SK-N-SH treated with all-trans-retinoic acid at 6 μM for 48 hours (cell line): ENCODE data around the gene PRR12.

Experiments used
- ARNTL ChIP-seq: fragments of 450-650 bp; formaldehyde crosslinking; IDR thresholded peaks from 2 replicates; pipeline ENCODE4 v1.5.0; 2020; ENCODE audit warnings: low read depth, mild to moderate bottlenecking, moderate library complexity, borderline replicate concordance
- GLIS3 ChIP-seq: fragments of 250-450 bp; sonication (Bioruptor Pico); IDR thresholded peaks from 2 replicates; pipeline ENCODE4 v1.5.0; 2020; ENCODE audit warnings: mild to moderate bottlenecking, moderate library complexity
- TOX ChIP-seq: fragments of 250-450 bp; sonication (Bioruptor Pico); IDR thresholded peaks from 2 replicates; pipeline ENCODE4 v1.8.0; 2021; ENCODE audit warnings: mild to moderate bottlenecking, moderate library complexity, borderline replicate concordance
- ZFP30 ChIP-seq: fragments of 450-650 bp; formaldehyde crosslinking; IDR thresholded peaks from 2 replicates; pipeline ENCODE4 v1.5.0; 2022; ENCODE audit warnings: mild to moderate bottlenecking, moderate library complexity
- TF ChIP-seq, protein P1 (sequence below): fragments of 250-450 bp; sonication (Bioruptor Pico); IDR thresholded peaks from 2 replicates; pipeline ENCODE4 v1.8.0; 2020; ENCODE audit warnings: mild to moderate bottlenecking, moderate library complexity, borderline replicate concordance

DNA sequence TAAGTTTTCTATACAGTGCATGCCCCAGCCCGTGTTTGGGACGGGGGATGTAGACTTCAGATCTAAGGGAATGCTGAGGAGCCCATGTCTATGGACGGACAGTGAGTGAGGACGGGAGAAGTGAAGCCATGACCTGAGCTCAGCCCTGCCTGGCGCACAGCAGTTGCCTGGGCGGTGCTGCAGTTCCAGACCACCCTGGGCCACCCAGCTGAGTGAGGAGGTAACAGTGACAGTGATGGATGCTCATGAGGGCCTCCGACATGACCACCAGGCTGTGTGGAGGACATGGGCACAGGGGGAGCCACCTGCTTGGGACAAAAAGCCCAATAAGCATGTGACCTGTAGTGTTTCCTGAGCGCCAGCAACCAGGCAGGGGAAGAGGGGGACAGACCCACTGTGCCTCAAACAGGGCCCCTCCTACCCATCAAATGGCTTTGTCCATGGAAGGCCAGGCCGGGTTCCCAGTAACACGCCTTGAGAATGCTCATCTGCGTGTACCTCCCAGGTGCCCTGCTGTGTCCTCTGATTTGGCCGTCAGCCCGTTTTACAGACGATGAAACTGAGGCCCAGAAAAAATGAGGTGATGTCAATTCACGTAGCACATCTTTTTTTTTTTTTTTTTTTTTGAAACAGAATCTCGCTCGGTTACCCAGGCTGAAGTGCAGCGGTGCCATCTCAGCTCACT is 33.2 kb upstream of the PRR12 start:
- TF ChIP-seq ARNTL (CRISPR knock-in tag) (no peak), ZFP30 (no peak), TOX (CRISPR knock-in tag) (no peak), GLIS3 (CRISPR knock-in tag) (no peak)
- TF ChIP-seq, protein P1, sequence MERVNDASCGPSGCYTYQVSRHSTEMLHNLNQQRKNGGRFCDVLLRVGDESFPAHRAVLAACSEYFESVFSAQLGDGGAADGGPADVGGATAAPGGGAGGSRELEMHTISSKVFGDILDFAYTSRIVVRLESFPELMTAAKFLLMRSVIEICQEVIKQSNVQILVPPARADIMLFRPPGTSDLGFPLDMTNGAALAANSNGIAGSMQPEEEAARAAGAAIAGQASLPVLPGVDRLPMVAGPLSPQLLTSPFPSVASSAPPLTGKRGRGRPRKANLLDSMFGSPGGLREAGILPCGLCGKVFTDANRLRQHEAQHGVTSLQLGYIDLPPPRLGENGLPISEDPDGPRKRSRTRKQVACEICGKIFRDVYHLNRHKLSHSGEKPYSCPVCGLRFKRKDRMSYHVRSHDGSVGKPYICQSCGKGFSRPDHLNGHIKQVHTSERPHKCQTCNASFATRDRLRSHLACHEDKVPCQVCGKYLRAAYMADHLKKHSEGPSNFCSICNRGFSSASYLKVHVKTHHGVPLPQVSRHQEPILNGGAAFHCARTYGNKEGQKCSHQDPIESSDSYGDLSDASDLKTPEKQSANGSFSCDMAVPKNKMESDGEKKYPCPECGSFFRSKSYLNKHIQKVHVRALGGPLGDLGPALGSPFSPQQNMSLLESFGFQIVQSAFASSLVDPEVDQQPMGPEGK (CRISPR knock-in tag): no peak
